ENCODE results near the gene RNF167.

- no peak for TF ChIP-seq CTCF (IDR thresholded peaks at IDR 0.05)
- no peak for TF ChIP-seq POLR2A (IDR thresholded peaks at IDR 0.05)
These were observed 10.7 kb downstream of the RNF167 start, which contains the start of gene ENO3 for GRCh38 chr17:4950746-4951204.

All from esophagus squamous epithelium (tissue), 4 donors.